C1 segment of cervical spinal cord (tissue), 14 donors: Measurements from ENCODE around the gene IFT43.

Source experiments
- DNase-seq, 14 donors: peaks; one replicate each; lab custom pipeline; 2025; lab: John Stamatoyannopoulos, UW

Gene IFT43

DNA sequence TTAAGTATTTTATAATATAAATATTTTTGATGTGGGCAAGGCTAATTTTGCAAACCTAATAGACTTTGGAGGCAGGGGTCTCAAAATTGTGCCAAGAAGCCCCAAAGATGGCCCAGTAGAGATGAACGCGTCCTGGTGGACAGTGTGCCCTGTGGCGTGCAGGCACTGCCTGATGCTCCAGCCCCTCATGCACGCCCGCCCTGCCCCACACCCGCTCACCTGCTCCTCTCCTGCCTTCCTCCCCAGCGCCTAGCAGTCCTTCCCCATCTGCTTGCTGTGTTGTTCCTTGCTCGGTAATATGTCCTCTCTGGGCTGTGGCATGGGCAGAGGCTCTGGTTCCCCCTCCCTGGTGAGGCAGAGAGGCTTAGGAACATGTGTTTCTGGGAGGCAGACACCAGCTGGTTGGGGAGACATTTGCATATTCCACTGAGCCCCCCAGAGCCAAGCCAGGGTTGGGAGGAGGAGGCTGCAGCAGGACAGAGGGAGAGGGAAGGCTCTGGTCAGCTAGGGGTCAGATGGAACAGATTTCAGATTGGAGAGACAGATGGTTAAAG, 119.3 kb downstream of the IFT43 start:
- no peak for DNase-seq

DNA sequence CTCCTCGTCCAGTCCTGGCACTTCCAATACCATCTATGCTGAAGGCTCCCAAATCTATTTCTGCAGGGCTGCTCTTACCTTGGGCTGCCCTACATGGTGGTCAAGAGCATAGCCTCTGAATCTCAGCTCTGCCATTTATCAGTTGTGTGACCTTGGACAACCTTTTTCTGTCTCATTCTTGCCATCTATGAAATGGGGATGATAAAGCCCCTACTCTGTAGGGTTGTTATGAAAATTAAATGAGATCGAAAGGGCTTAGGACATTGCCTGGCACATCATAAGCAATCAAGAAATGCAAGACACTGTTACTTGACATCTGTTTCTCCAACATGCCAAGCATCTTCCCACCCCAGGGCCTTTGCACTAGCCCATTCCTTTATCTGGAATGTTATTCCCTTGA, 120.6 kb downstream of the IFT43 start:
- DNase-seq, result no peak

DNA sequence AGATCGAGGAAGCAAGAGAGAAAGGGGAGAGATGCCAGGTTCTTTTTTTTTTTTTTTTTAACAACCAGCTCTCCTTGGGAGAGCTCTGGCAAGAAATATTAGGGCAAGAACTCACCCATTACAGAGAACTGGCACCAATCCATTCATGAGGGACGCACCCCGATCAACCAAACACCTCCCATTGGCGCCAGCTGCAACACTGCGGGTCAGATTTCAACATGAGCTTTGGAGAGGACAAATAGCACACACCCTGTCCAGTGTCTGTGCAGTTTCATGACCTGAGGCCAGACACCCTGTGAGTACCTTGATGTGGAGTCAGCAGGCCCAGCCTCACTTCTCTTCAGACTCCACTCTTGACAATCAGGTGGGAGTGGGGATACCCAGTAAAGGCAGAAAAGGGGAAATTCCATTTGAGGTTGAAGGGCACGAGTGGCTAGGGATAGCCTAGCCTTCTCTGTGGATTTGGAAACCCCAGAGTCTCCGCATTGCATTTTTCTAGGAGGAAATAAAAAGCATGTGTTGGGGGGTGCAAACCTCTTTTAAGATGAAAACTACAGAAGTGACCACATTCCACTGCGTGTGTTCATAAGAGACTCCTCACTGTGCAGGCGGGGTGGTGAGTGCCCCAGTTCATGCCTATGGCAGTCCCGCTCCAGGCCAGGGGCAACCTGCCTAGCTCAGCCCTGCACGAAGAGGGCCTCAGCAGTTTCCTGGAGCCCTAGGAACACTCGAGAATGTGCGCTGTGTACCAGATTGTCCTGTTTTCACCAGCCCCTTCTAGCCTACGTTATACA, 123.7 kb downstream of the IFT43 start:
- no peak for DNase-seq

DNA sequence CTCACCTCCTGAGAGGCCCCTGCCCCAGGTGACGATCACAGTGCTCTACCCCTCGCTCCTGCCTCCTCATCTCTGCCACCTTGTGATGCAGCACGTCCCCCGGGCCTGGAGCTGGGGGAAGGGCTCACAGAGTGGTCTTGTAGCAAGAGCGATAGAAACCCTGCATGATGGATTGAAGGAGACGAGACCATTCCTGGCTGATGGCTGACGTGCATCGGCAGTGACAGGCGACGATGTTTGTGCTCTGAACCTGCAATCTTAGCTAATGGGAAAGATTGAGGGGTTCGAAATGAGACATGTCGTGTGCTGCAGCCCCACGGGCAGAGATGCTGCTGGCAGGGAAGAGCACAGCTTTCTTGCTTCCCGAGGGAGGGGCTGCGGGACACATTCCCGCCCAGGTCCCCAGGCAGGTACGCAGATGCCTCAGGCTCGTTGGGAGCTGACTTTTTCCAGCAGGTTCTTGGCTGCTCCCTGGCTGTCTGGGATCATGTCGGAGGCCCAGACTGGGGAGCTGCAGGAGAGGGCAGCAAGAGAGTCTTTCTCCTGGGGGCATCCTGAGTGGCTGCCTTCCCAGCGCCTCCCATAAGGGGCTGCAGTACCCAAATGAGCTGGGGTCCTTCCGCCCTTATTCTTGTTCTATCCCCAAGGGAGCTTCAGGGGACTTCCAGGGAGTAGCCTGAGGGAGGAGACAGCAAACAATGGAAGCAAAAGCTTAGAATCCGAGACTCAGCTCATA, 127.5 kb downstream of the IFT43 start:
- no peak for DNase-seq

DNA sequence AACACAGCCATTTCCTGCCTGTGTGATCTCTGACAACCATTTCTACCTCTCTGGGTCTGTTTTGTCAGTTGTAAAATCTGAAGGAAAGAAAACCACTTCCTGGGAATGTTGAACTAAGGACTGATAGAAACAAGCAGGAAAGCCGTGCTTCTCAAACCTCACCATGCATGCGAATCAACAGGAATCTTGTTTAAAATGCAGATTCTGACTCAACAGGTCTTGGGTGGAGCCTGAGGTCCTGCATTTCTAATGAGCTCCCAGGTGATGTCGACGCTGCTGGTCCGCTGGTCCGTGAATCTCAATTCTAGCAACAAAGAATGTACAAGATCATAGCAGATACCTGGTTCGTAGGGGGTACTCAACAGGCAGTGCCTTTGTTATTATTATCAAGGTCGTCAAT, 128.1 kb downstream of the IFT43 start:
- no peak for DNase-seq

DNA sequence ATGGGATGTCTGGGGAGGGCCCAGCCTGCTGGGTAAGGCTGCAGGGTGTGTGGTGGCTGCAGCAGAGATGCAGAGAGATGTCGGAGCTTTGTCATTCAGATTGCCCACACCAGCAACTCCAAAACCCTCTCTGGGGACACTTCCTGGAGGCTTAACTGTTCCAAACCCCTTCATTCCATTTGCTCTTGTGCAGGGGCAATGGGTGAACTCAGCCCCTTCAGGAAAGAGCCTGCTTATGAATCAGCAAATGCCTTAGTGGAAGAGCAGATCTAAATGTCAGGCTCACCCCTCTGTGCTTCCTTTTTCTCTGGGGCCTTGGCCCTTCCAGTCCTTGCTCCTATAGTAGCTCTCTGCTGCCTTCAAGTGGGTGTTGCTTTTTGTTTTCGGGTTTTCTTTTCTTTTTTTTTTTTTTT, 129.5 kb downstream of the IFT43 start:
- DNase-seq, result no peak

DNA sequence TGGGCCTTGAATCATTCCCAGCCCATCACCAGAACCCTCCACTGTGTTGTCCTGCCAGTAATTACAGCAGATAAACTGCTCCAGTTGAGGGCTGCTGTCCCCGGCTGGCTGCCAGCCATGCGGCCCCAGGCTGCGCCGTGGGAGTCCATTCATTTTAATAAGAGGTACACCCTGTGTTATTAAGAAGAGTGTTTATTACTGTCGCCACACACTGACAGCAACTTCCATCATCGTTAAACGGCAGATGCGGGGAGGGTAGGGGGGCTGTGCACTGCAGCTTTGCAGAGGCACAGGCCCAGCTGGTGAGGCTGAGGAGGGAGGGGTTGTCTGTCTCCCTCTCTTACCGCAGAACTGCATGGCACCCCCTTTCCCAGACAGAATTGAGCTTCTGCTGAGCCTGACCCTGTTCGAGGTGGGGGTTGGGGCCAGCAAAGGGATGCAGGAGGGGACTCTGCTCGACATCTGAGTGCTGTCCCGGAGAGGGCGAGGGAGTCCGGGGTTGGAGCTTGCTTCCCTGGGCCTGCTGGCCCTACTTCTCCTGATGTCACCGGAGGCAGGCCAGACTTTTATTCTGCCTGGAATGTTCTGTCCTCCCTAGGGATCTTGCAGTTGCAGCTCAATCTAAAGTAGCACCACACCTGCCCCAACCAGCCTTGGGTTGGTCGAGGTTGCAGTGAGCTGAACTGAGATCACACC, 132.4 kb downstream of the IFT43 start:
- no peak for DNase-seq

DNA sequence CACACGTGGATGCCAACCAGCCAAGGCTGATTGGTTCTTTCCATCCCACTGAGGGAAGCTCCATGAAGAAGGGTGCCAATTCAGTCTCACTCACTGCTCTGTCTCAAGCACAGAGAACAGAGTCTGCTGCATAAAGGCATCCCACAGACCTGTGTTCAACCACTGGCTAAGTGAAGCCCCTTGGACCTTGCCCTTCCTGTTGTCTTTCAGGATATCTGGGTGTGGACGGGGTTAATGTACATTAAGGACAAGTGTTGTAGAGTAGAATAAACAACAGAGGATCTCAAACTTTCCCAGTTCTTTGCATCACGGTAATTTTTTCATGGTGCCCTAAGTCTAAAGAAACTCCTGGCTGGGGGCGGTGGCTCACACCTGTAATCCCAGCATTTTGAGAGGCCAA, 133.0 kb downstream of the IFT43 start:
- no peak for DNase-seq

DNA sequence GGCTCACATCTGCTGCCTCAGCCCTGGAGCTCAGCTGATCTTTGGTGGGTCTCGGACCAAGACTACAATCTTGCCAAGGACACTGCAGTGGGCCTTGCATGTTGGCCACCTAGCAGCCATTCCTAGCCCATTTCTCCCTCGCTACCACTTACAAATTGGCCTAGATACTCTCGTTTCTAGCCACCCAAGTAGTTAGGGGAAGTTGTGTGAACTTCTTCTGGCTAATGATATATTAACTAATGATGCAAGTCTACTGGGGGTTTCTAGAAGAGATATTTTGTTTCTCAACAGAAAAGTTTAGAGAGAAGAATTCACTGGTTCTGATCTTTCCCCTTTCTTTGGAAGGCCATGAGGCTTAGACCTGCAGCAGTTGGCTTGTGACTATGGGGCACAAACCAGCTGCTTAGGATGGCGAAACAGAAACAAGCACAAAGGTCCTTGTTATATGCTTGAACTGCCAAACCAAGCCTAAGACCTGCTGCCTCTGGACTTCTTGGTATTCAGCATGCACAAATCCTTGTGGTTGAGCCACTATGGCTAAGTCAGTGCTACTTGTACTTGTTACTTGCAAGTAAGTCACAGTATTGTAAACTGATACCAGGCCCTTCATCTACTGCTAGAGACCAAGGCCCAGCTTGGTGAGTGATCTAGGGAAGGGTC, 135.7 kb downstream of the IFT43 start:
- no peak for DNase-seq

DNA sequence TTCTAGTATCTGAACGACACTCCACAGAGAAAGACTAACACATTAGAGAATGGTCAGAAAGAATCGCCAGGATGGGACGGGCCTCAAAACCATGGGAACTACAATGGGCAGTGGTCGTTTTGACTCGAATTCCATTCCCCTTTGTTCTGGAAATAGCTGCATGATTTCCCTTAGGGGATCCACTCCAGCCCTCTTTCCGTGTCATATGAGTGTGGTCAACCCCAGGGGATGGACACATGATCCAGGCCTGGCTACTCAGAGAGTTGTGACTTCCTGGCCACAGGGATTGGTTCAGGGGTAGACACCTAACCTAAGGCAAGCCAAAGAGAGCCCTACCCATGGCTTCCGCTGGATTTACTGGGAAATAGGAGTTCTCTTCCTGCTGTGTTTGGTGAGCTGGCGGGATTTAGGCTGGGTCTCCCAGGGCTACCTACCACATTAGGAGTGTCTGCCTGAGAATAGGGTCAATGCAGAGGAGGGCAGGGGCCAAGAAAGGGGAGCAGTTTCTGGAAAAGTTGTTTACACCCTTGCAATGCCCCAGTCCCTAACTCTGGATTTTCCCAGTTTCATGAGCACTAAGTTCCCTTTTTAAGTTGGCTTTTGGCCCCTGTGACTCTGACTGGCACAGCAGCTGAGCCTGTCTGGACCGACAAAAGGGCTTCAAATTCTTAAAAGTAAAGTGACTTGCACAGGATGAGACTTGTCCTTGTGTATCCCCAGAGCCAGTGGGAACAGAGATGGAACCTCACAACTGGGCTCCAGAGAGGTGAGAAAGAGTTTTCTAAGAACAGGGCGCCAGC, 138.1 kb downstream of the IFT43 start:
- DNase-seq, result no peak

DNA sequence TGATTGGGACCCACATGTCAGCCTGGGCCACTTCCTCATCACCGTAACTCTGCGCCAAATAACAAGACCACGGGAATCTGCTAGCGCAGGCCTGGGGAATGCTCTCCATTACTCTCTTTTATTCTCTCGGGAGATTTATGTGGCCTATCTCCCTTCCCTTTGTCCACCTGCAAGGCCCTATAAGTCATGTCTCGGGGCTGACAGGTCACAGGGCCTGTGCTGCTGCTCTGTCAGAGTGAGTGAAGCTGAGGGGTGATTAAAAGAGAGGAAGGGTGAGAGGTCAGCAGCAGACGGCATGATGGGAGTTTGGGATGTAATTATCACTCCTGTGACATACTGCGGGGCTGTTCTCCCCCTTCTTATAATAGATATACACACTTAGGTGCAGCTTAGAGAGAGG, 139.9 kb downstream of the IFT43 start:
- no peak for DNase-seq

DNA sequence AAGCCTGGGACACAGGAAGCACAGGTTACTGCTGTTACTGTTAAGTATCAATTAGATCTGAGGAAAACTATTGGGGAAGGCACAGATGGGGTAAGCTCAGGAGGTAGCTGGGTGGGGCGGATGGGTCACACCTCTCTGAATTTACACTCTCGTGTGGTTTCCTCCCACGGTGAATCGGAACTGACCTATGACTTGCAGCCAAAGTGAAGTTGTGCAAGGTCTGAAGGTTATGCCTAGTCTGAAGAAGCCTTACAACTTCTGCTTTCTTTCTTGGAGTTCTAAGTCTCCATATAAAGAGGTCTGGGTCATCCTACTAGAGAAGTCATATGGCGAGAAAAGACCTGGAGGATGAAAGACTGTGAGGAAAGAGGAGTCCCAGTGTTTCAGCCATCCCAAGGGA, 140.5 kb downstream of the IFT43 start:
- DNase-seq, result no peak

DNA sequence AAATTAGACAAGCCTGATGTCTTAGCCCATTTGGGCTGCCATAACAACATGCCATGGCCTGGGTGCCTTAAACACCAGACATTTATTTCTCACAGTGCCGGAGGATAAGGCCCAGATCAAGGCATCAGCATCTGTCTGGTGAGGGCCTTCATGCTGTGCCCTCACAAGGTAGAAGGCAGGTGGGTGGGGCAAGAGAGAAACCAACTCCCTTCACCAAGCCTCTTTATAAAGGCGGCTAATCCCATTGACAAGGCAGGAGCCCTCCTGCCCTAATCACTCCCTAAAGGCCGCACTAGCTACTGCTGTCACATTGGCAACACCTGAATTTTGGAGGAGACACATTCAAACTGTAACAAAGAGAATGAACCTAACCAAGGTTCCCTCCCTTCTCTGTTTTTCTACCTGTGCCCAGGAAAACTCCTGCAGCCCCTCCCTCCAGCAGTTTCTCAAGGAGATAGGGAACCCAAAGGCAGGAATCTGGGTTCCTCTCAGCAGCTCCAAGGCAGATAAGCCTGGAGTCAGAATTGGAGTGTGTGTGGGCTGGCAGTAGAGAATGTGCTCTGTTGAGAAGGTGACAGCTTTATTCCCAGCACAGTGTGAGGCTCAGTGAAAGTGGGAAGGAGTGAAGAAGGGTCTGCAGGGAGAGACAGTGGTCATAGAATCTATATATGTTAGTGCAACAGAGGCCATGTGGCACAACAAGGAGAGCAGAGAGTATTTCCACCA, 144.5 kb downstream of the IFT43 start:
- DNase-seq, result no peak

DNA sequence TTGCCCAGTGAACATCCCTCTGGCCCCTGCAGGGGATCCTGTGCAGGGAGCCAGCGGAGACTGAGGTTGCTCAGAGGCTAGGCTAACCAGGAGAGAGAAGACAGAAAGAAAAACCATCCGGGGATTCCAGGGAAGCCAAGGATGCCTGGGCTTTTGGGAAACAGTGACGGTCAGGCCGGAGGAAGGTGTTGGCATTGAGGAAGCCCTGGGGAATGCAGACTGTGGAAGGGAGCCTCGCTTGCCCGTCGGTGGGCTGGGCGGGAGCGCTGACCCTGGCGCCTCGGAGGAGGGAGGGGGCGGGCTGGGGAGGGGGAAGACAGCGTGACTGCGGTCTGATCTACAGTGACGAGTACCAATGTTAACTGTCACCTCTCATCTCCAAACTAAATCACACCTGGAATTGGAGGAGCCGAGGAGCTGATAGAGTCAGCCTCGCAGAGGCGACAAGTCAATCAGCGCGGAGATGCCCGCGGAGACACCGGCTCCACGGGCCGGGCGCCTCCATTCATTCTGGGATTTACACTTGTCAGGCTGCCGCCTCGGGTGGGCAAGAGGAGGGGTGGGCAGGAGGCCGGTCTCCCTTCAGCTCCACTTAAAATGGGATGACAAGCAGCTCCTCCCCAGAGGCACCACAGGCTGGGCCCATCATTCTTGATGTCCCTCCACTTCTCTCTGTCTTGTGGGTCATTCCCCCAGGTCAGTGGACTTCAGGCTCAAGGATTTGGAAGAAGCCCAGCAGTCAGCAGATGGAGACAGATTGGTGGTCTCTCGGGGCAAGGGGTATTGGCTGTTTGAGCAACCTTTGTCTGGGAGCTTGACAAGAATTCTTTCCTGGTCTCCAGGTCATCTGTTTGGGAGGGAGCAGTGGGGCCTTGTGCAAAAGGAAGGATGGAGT, 145.8 kb downstream of the IFT43 start:
- DNase-seq, result no peak

DNA sequence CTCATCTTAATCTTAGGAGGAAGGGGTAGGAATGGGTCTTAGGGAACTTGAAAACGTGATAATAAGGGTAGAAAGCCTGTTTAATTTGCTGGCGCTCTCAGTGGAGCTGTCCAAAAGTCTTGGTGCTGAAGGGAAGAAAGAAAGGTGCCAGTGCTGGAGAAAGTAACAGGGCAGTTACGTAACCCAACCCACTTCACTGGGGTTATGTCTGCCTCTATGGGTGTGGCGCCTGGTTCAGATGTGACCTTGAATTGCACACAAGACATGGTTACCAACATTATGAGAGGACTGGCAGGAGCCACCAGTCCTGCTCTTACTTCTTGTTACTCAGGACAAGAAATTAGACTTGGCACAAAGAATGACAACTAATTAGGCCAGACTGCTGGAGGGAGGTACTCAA, 147.5 kb downstream of the IFT43 start:
- DNase-seq, result no peak
